Putamen (tissue), 1 donor: ENCODE measurements around the gene AP5B1.
"Not testable (repeated sequence)": the region's sequence is repeated elsewhere in the genome, so short reads cannot be mapped to it uniquely, and the experiment has no call there.

ENCODE experiments used
- DNase-seq: peaks from one replicate; pipeline ENCODE4 v3.0.0-alpha.2; 2016; ENCODE audit warnings: low spot score

Gene AP5B1

GRCh38 chr11:65767406-65767805, 13.4 kb downstream of the AP5B1 start:
- no peak for DNase-seq

GRCh38 chr11:65766535-65766934, 14.2 kb downstream of the AP5B1 start:
- DNase-seq, result no peak

GRCh38 chr11:65764434-65764833, 16.3 kb downstream of the AP5B1 start:
- no peak for DNase-seq

- not testable (repeated sequence) for DNase-seq
Measured at GRCh38 chr11:65762816-65763215, 18.0 kb downstream of the AP5B1 start.

GRCh38 chr11:65762169-65762568, 18.6 kb downstream of the AP5B1 start:
- not testable (repeated sequence) for DNase-seq

- no peak for DNase-seq
Measured at GRCh38 chr11:65745049-65745448, 35.7 kb downstream of the AP5B1 start.

GRCh38 chr11:65744699-65745042, 36.1 kb downstream of the AP5B1 start:
- no peak for DNase-seq

- no peak for DNase-seq
Measured at GRCh38 chr11:65744026-65744698, 36.6 kb downstream of the AP5B1 start.

GRCh38 chr11:65743681-65744025, 37.1 kb downstream of the AP5B1 start:
- no peak for DNase-seq

- DNase-seq, result no peak
Measured at GRCh38 chr11:65742353-65742752, 38.4 kb downstream of the AP5B1 start.

GRCh38 chr11:65741185-65741584, 39.6 kb downstream of the AP5B1 start:
- no peak for DNase-seq

- DNase-seq, result no peak
Measured at GRCh38 chr11:65739022-65739421, 41.8 kb downstream of the AP5B1 start.

GRCh38 chr11:65736810-65737209, 44.0 kb downstream of the AP5B1 start:
- no peak for DNase-seq

- DNase-seq, result not testable (repeated sequence)
Measured at GRCh38 chr11:65735111-65735510, 45.7 kb downstream of the AP5B1 start.

GRCh38 chr11:65730461-65730860, 50.3 kb downstream of the AP5B1 start:
- no peak for DNase-seq

- no peak for DNase-seq
Measured at GRCh38 chr11:65727865-65728264, 52.9 kb downstream of the AP5B1 start.

GRCh38 chr11:65726660-65727059, 54.1 kb downstream of the AP5B1 start:
- no peak for DNase-seq
